GM19397 (cell line): Measurements from ENCODE around the gene FKBP1C.
"Not testable (repeated sequence)": the region's sequence is repeated elsewhere in the genome, so short reads cannot be mapped to it uniquely, and the experiment has no call there.

Experiments used
- ATAC-seq: cut with Tn5 transposase; IDR thresholded peaks from one replicate; pipeline ENCODE4 v1.9.1; 2021; ENCODE audit warnings: mild to moderate bottlenecking, moderate library complexity; ENCODE audit not compliant: unreplicated experiment

The FKBP1C gene

DNA sequence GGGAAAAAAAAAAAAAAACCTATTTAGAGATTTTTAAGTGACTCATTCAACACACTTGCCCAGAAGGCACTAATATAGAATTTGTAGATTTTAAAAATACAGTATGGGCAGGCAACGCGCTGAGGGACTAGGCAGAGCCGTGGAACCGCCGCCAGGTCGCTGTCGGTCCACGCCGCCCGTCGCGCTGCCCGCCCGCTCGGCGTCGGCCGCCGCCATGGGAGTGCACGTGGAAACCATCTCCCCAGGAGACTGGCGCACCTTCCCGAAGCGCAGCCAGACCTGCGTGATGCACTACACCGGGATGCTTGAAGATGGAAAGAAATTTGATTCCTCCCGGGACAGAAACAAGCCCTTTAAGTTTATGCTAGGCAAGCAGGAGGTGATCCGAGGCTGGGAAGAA, at the start of gene FKBP1C:
Gene FKBP1C, plus strand, starts transcription at position 127 of the 400 bp plus-strand sequence.
- not testable (repeated sequence) for ATAC-seq

DNA sequence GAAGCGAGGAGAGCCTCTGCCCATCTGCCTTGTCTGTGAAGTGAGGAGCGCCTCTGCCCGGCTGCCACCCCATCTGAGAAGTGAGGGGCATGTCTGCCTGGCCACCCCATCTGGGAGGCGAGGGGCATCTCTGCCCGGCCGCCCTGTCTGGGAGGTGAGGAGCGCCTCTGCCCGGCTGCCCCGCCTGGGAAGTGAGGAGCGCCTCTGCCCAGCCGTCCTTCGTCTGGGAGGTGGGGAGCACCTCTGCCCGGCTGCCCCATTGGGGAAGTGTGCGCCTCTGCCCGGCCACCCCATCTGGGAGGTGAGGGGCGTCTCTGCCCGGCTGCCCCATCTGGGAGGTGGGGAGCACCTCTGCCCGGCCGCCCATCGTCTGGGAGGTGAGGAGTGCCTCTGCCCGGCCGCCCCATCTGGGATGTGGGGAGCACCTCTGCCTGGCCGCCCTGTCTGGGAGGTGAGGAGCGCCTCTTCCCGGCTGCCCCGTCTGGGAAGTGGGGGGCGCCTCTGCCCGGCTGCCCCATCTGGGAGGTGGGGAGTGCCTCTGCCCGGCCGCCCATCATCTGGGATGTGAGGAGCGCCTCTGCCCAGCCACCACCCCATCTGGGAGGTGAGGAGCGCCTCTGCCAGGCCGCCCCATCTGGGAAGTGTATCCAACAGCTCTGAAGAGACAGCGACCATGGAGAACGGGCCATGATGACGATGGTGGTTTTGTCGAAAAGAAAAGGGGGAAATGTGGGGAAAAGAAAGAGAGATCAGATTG, 47.0 kb upstream of the FKBP1C start:
- not testable (repeated sequence) for ATAC-seq

DNA sequence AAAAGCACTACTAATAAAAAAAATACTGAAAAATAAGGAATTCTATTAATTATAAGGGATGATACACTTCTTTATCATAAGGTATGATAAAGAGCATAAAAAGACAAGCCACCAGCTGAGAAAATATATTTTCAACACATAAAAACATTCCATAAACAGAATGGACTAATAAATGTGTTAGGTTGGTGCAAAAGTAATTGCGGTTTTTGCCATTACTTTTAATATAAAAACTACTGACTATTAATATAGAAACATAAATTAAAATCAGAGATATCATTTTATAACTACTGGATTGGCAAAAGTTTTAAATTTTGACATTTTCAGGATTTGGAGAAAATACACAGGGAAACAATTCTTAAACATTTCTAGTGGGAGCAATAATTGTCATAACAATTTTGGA, 37.1 kb upstream of the FKBP1C start:
- ATAC-seq, result no peak

DNA sequence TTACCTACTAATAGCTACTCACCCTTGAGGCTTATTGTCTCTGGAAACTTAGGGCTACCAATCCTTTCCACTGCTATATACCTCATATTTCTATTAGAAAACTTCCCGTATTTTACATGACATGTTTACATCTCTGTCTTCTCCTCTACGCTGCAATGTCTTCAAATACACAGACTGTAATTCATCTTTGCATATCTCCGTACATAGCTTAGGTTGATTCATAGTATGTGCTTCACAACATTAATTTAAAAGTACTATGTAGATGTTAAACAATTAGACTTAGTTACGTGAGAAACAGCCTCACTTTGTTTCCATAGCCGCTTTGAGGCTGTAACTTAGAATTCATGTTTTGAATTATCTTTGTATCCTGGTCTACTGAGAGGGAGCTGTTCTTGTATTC, 35.1 kb upstream of the FKBP1C start:
- ATAC-seq, result no peak

DNA sequence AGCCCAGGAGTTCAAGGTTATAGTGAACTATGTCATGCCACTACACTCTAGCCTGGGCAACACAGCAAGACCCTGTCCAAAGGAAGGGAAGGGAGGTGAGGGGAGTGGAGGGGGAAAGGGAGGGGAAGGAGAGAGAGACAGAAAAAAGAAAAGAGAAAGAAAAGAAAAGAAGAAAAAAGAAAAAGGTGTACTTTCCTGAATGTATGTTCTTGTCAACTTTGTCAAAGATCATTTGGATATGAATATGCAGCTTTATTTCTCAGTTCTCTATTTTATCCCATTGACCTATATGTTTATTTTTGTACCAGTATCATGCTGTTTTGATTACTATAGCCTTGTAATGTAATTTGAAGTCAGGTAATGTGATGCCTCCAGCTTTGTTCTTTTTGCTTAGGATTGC, 30.9 kb upstream of the FKBP1C start:
- ATAC-seq, result no peak

DNA sequence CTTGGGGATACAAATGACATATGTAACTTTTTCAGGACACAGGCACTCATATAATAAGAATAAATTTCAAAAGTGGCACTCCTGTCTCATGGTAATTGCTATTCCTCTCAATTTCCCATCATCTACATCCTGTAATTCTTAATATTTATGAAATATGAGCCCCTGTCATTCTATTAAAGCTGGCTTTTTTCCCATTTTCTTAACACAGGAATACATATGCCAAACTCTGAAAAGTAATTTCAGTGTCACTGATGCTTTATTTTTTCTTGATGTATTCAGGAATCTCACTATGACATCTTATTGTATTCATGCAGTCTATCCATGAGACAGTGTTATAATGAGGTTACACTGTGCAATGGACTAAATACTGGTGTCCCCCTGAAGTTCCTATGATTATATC, 24.3 kb upstream of the FKBP1C start:
- no peak for ATAC-seq

DNA sequence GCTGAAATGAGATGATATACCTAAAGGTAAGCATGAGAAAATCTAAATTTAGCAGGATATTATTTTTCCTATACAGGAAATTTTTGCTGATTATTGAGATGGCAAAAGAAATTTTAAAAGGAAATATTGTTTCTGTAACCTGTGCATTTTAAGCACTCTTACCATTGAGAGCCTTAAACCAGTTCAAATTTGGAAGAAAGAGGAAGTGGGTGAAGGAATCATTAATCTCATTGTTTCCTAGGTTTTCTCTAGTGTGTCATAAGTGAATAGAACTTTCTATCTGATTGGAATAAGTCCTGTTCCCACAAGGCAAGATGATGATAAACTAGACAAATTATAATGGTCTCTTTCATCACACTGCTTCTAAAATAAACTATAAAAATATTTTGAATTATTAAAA, 22.4 kb upstream of the FKBP1C start:
- no peak for ATAC-seq

DNA sequence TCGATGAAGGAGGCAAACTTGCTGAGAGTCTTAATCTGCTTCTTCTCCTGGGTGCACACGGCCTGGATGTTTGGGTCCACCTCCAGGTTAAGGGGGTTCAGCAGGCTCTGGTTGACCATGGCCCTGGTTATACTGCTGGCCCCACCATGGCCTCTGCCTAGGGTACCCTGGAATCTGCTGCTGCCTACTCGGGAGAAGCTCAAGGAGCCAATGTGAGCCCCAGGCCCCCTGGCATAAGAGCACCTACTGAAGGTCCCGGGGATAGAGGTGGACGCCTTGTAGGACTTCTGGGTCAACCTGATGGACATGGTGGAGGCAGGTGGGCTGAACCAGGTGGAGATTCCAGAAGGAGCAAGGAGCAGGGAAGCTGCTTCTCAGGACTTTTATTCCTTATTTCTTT, 17.9 kb upstream of the FKBP1C start:
- ATAC-seq, result no peak

DNA sequence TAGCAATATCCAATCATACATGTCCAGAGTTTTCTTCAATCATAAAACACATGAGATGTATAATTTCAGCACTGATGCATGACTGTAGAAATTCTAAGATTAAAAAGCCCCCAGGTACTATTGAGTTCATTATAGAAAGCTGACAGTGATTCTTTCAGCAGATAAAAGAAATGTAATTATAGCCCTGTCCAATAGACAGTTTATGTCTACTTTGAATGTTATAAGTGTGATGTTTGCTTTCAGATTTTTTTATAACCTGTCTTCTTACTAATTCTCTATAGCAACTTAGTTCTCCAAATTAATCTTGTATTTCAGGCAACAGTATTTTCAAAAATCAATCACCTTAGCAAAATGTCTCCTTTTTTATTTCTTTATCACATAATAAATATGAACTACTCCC, 13.5 kb upstream of the FKBP1C start:
- no peak for ATAC-seq

DNA sequence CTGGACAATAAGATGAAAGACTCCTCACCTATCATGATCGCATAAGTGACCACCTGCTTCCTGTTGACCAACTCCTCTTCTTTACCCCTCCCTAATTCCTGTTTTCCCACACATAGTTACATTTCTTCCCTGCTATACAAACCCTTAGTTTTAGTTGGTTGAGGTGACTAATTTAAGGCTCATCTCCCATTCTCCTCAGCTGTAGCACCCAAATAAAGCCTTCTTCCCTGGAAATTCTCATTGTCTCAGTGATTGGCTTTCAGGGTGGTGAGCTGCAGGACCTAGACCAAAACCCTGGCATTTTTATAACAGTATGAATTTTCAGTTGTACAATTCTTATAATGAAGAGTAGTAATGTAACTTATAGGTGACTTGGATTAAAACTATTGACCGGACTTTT, 2.1 kb downstream of the FKBP1C start:
- ATAC-seq, result no peak

DNA sequence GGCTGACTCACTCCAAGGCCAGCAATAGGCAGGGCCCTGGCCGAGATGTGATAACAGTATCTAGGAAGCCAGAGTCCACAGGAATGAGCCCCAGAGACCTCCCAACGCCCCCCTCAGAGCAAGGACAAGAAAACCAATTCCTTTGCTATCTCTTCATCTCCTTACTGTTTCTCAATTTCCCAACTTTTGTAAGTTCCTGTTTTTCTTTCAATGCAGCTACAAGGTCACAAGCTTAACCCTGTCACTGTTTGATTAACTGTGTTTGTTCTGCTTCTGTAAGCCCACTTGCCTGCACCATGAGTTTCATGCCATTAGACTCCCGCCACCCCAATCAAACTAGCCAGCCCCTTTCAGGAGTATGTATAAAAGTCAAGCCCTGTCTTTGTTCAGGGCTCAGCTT, 3.5 kb downstream of the FKBP1C start:
- ATAC-seq, result no peak

DNA sequence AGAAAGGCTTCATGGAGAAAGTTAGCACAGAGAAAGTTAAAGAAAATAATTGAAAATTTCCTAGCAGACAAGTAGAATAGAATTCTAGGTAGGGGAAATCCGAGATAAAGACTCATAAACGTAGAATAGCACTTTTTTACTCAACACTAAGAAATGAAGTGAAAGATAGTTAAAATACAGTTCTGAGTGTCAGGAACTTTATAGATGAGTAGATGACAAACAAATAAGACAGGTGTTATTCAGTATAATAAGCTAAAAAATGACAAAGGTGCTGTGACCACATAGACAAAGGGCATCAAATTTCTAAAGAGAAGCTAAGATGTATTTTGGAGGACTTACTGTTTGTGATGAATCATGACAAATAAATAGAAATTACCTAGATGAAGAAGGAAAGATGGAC, 12.9 kb downstream of the FKBP1C start:
- ATAC-seq, result no peak

DNA sequence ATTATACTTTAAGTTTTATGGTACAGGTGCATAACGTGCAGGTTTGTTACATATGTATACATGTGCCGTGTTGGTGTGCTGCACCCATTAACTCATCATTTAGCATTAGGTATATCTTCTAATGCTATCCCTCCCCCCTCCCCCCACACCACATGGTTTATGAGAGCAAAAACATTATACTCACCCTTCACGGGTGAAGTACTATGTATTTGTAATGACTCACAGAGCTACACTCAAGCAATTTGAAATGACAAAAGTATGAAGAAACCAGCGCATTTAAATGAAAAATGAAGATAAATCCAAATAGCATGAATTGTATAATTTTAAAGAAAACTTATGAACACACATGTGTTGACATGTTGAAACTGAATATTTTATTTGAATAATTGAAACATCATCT, 14.7 kb downstream of the FKBP1C start:
- not testable (repeated sequence) for ATAC-seq

DNA sequence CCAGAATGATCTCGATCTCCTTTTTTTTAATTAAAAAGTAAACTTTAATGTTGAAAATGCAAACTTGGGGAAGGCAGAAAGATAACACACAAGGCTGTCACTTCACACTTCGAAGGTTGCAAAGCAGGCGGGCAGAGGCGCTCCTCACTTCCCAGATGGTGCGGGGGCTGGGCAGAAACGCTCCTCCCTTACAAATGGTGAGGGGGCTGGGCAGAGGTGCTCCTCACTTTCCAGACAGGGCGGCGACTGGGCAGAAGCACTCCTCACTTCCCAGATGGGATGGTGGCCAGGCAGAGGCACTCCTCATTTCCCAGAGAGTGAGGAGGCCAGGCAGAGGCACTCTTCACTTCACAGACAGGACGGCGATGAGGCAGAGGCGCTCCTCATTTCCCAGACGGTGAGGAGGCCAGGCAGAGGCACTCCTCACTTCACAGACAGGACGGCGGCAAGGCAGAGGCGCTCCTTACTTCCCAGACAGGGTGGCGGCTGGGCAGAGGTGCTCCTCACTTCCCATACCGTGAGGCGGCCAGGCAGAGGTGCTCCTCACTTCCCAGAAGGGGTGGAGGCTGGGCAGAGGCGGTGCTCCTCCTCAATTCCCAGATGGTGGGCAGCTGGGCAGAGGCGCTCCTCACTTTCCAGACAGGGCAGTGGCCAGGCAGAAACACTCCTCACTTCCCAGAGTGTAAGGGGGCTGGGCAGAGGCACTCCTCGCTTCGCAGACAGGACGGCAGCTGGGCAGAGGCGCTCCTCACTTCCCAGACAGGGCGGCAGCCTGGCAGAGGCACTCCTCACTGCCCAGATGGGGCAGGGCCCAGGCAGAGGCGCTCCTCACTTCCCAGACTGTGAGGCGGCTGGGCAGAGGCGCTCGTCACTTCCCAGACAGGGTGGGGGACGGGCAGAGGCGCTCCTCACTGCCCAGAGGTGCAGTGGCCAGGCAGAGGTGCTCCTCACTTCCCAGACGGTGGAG, 16.9 kb downstream of the FKBP1C start:
- not testable (repeated sequence) for ATAC-seq

DNA sequence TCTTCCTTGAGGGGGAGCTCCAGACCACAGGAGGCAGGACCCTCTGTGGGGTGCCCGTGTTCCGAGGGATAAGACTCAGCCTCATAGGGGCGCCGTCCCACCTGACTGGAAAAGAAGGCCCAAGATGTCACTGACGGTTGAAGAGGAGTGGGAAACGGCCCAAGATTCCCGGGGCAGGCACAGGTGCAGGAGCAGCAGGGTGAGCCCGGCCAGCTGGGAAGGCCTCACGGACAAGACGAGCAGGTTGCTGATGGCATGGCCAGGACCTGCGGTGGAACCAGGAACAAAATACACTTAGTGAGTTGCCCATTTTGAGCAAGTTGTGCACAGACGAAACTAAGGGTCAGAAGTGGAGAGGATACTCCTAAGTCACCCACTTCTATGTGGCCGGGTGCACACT, 18.8 kb downstream of the FKBP1C start:
- ATAC-seq, result not testable (repeated sequence)

DNA sequence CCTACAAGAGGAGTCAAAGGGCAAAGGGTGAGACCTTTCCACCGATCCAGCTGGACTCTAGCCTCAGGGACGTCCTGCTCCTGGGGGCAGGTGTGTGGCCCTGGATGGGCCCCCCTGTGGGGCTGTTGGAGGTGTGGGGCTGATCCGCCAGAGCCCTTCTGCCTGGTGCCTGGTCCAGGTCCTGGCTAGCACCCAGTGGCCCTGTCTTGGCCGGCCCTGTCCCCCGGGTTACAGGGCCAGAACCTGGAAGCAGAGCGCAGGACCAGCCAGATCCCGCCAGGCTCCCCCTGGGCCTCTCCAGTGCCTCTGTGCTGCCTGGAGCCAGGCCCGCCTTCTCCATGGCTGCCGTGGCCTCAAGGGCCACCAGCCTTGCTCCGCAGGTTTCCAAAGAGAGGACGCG, 19.2 kb downstream of the FKBP1C start:
- not testable (repeated sequence) for ATAC-seq

DNA sequence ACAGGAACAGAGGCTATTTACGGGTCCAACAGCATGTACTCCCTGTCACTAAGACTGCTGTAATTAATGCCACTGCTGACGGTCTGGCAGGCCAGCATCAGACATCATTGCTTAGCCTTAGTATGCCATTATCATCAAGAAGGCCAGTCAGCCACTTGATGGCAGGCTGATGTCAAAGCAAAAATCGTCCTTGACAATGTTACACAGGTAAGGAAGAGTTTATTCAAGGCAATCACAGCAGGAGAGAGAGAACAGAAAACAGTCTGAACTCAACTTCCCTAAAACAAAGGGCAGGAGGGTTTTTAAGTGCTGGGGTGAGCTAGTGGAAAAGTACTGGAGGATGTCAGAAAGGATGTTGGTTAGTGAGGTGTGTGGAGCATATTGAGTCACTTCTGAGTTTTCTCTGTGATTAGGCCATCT, 25.1 kb downstream of the FKBP1C start:
- ATAC-seq, result no peak

DNA sequence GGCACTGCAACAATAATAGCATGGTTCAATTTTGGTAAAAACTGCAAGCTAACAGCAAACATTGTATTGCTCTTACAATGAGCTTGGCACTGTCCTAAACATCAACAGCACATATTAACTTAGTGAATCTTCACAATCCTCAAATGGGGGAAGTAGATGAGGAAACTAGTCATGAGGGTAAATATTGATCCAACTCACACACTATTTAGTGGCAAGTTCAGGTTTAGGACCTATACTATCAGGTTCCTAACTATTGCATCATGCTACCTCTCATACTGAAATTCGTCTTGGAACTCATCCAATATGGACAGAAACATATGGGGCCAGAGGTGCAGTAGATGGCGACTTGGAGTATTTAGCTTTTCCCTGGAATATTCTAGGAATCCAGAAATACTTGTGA, 34.2 kb downstream of the FKBP1C start:
- ATAC-seq, result no peak

DNA sequence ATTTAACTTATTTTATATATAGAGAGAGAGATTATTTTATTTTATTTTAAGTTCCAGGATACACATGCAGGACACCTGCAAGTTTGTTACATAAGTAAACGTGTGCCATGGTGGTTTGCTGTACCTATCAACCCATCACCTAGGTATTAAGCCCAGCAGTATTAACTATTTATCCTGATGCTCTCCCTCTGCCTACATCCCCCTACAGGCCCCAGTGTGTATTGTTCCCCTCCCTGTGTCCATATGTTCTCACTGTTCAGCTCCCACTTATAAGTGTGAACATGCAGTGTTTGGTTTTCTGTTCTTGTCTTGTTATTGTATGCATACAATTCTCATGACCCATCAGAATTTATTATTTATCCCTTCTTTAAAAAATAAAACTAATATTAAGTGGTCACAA, 34.6 kb downstream of the FKBP1C start:
- no peak for ATAC-seq

DNA sequence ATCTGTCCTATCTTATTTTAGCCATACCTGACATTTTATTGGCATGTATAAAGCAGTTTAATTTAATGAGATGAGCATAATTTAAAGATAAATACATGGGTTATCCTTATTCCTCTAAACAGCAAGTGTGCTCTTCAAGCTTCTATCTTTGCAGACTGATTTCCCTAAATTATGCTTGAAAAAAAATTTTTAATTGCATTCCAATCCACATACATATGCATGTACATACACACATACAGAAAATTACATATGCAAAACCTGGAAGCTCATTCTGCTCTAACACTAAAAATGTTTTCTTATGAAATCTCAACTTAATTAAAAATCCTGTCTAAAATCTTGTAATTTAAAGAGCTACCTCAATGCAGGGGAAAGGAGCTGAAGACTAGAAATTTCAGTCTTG, 35.3 kb downstream of the FKBP1C start:
- no peak for ATAC-seq

DNA sequence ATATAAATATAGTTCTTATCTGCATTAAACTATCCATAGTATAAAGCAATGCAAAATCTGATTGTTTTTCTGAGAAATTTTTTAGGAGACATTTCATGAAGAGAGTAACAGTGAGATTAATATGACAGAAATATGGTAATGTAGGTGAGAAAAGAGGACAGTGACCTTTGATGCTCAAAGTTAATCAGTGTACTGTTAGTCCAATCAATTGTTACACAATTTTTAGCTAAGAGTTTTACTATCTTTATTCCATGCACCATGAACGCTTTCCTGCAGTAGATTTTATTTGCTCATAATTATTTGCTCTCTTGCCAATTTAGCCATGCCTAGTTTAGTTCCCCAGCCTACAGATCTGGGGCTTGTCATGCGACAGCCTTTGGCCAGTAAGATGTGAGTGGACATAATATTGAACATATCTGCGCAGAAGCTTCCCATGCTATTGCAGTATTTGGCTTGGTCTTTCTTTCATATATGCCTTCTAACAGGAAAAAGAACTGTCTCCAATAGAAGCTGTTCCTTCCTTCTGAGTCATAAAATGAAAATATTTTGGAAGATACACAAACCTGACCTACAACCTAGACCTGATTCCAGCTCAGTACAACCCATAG, 38.7 kb downstream of the FKBP1C start:
- ATAC-seq, result no peak

DNA sequence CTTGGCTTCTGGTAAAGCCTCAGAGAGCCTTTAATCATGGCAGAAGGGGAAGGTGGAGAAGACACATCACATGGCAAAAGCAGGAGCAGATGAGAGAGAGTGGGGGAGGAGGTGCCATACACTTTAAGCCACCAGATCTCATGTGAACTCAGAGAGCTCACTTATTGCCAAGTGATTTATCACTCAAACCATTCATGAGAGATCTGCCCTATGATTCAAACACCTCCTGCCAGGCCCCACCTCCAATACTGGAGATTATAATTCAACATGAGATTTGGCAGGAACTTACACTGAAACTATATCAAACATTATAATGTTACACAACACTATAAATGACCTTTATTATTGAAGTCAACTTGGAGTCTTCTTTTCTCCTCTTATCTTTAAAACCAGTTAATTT, 47.9 kb downstream of the FKBP1C start:
- ATAC-seq, result no peak
